H9 (cell line): ENCODE data around the gene ABCA3. TPM values are rescaled to one million over a fixed set of nuclear protein-coding genes. Genes with fewer than 3 reads are reported as not detected.

Source experiments
- DNase-seq: peaks from one replicate; pipeline ENCODE4 v3.0.0-alpha.2; 2017
- H2AFZ ChIP-seq: one replicate; pipeline ENCODE4 v1.6.1; 2013; ENCODE audit warnings: mild to moderate bottlenecking, low read length, control low read depth, moderate library complexity
- H2AK5ac ChIP-seq: 2 replicates; pipeline ENCODE4 v1.6.1; 2013; ENCODE audit warnings: low read length, control low read depth, mixed read lengths; ENCODE audit not compliant: insufficient read length
- H2BK120ac ChIP-seq: one replicate; pipeline ENCODE4 v1.6.1; 2013; ENCODE audit warnings: low read depth, mild to moderate bottlenecking, low read length, control low read depth, inconsistent platforms; ENCODE audit not compliant: poor library complexity, severe bottlenecking
- H2BK12ac ChIP-seq: 2 replicates; pipeline ENCODE4 v1.6.1; 2013; ENCODE audit warnings: low read length, control low read depth, mixed read lengths, low read depth; ENCODE audit not compliant: insufficient read length
- H2BK15ac ChIP-seq: 2 replicates; pipeline ENCODE4 v1.6.1; 2013; ENCODE audit warnings: low read depth, low read length, control low read depth
- H2BK20ac ChIP-seq: one replicate; pipeline ENCODE4 v1.6.1; 2013; ENCODE audit warnings: low read depth, mild to moderate bottlenecking, low read length, control low read depth, inconsistent platforms; ENCODE audit not compliant: poor library complexity, severe bottlenecking
- H2BK5ac ChIP-seq: 2 replicates; pipeline ENCODE4 v1.6.1; 2013; ENCODE audit warnings: low read length, control low read depth, mixed read lengths; ENCODE audit not compliant: insufficient read length
- H3K14ac ChIP-seq: 2 replicates; pipeline ENCODE4 v1.6.1; 2013; ENCODE audit warnings: low read length, control low read depth; ENCODE audit not compliant: insufficient read depth
- H3K18ac ChIP-seq: 2 replicates; pipeline ENCODE4 v1.6.1; 2013; ENCODE audit warnings: low read depth, mild to moderate bottlenecking, mixed read lengths, low read length, control low read depth; ENCODE audit not compliant: insufficient read length
- H3K23ac ChIP-seq: 2 replicates; pipeline ENCODE4 v1.6.1; 2013; ENCODE audit warnings: low read length, control low read depth, mixed read lengths, low read depth; ENCODE audit not compliant: insufficient read length
- H3K23me2 ChIP-seq: 2 replicates; pipeline ENCODE4 v1.6.1; 2013; ENCODE audit warnings: low read depth, mild to moderate bottlenecking, mixed read lengths, low read length, control low read depth; ENCODE audit not compliant: insufficient read length, poor library complexity, severe bottlenecking
- H3K27ac ChIP-seq: 2 replicates; pipeline ENCODE4 v1.5.1; 2013; ENCODE audit warnings: low read length, control low read depth, mixed read lengths, low read depth; ENCODE audit not compliant: insufficient read length
- H3K27me3 ChIP-seq: 2 replicates; pipeline ENCODE4 v1.6.1; 2013; ENCODE audit warnings: low read length, control low read depth, inconsistent platforms; ENCODE audit not compliant: insufficient read depth
- H3K4ac ChIP-seq: 2 replicates; pipeline ENCODE4 v1.6.1; 2013; ENCODE audit warnings: low read depth, mild to moderate bottlenecking, control low read depth, inconsistent platforms, low read length, moderate library complexity
- H3K4me1 ChIP-seq: 2 replicates; pipeline ENCODE4 v1.6.1; 2013; ENCODE audit warnings: low read length, control low read depth, inconsistent platforms; ENCODE audit not compliant: insufficient read depth
- H3K4me2 ChIP-seq: 2 replicates; pipeline ENCODE4 v1.6.1; 2013; ENCODE audit warnings: low read length, control low read depth, mixed read lengths; ENCODE audit not compliant: insufficient read length, insufficient read depth
- H3K56ac ChIP-seq: 2 replicates; pipeline ENCODE4 v1.6.1; 2013; ENCODE audit warnings: low read depth, mild to moderate bottlenecking, mixed read lengths, low read length, control low read depth; ENCODE audit not compliant: insufficient read length
- H3K79me1 ChIP-seq: 2 replicates; pipeline ENCODE4 v1.6.1; 2013; ENCODE audit warnings: low read depth, mild to moderate bottlenecking, moderate library complexity, low read length, control low read depth, inconsistent platforms; ENCODE audit not compliant: insufficient read depth, poor library complexity, severe bottlenecking
- H3K79me2 ChIP-seq: 2 replicates; pipeline ENCODE4 v1.6.1; 2013; ENCODE audit warnings: low read length, control low read depth, inconsistent platforms; ENCODE audit not compliant: insufficient read depth
- H3K9ac ChIP-seq: 2 replicates; pipeline ENCODE4 v1.6.1; 2013; ENCODE audit warnings: low read length, control low read depth, mixed read lengths; ENCODE audit not compliant: insufficient read length; ENCODE audit errors: extremely low read depth
- H3K9me3 ChIP-seq: one replicate; pipeline ENCODE4 v1.6.1; 2013; ENCODE audit warnings: low read depth, low read length, inconsistent platforms; ENCODE audit not compliant: control insufficient read depth
- H3T11ph ChIP-seq: one replicate; pipeline ENCODE4 v1.6.1; 2013; ENCODE audit warnings: mild to moderate bottlenecking, low read length, control low read depth, inconsistent platforms
- H4K20me1 ChIP-seq: one replicate; pipeline ENCODE4 v1.6.1; 2013; ENCODE audit not compliant: control insufficient read depth, insufficient read length, insufficient read depth
- H4K5ac ChIP-seq: 2 replicates; pipeline ENCODE4 v1.6.1; 2013; ENCODE audit warnings: low read depth, mild to moderate bottlenecking, mixed read lengths, low read length, control low read depth; ENCODE audit not compliant: insufficient read length
- H4K8ac ChIP-seq: replicated peaks from 2 replicates; pipeline ENCODE4 v1.6.1; 2013; ENCODE audit warnings: low read length, control low read depth, mixed read lengths, low read depth; ENCODE audit not compliant: insufficient read length
- H4K91ac ChIP-seq: 2 replicates; pipeline ENCODE4 v1.6.1; 2013; ENCODE audit warnings: low read depth, mild to moderate bottlenecking, moderate library complexity, mixed read lengths, low read length, control low read depth; ENCODE audit not compliant: insufficient read length
- H3K27ac Mint-ChIP-seq, 3 experiments: 2 replicates in 2 of 3; 3 replicates in 1 of 3; pipeline ENCODE4 v1.8.0; 2020 to 2021; ENCODE audit warnings: mixed read lengths in 3 of 3, mild to moderate bottlenecking in 1 of 3, moderate library complexity in 1 of 3
- H3K27me3 Mint-ChIP-seq: 2 replicates; pipeline ENCODE4 v1.8.0; 2021; ENCODE audit warnings: low read depth, mild to moderate bottlenecking, moderate library complexity, mixed read lengths
- H3K36me3 Mint-ChIP-seq, 3 experiments: 2 replicates in 2 of 3; 3 replicates in 1 of 3; pipeline ENCODE4 v1.8.0; 2020 to 2021; ENCODE audit warnings: low read depth in 3 of 3, mixed read lengths in 3 of 3; ENCODE audit not compliant: insufficient read depth in 1 of 3
- H3K4me1 Mint-ChIP-seq, 2 experiments: 2 replicates each; pipeline ENCODE4 v1.8.0; 2020; ENCODE audit warnings: mixed read lengths in 2 of 2
- H3K4me3 Mint-ChIP-seq, 2 experiments: 2 replicates in 1 of 2; 3 replicates in 1 of 2; pipeline ENCODE4 v1.8.0; 2020 to 2021; ENCODE audit warnings: mild to moderate bottlenecking in 2 of 2, mixed read lengths in 2 of 2, moderate library complexity in 1 of 2
- H3K9me3 Mint-ChIP-seq, 2 experiments: 2 replicates in 1 of 2; 3 replicates in 1 of 2; pipeline ENCODE4 v1.8.0; 2020; ENCODE audit warnings: mild to moderate bottlenecking in 2 of 2, mixed read lengths in 2 of 2, moderate library complexity in 1 of 2
- CTCF ChIP-seq: fragments of 200-600 bp; sonication (generic); conservative IDR thresholded peaks from 3 replicates; pipeline ENCODE4 v1.8.0; 2021; ENCODE audit warnings: antibody characterized with exemption, mild to moderate bottlenecking
- WGBS: extraction: QIAGEN DNeasy Blood & Tissue Kit; methylation state at CpG from one replicate; pipeline ENCODE4 v1.1.7; 2013; ENCODE audit warnings: missing lambda C conversion rate, low lambda C conversion rate, mixed read lengths; ENCODE audit not compliant: insufficient read length; ENCODE audit errors: extremely low coverage; 5-methylcytosine and 5-hydroxymethylcytosine counted together
- total RNA-seq: library from RNA; stranded (reverse); gene quantifications from 2 replicates; pipeline ENCODE4 v1.2.1, GENCODE V29; 2021

Gene ABCA3
- total RNA-seq, 1 experiment from 2014 or later, result 8.0 TPM

DNA sequence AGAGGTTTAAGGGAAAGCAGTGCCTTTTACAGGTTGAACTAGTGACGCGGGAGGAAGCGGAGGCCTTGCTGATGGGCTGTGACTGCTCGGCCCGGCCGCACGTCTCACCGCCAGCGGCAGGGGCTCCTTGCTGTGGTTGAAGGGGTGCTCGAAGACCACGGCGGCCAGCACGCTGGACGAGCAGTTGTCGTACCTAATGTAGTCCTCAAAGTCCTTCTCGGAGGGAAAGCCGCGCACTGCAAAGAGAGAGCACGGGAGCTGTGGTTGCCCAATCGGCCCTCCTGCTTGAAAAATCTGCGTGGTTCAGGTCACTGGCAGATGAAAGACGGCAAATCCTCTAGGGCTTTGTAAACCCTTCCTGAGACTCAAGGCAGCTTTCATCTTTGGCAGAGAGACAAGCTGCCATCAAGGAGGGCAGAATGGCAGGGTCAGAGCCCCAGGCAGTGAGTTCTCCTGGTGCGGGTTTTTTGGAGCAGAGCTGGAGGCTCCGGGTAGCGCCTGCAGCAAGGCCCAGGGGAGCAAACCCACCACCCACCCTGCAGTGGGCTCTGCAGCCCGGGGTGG lies 16.1 kb downstream of the ABCA3 start:
- Histone ChIP-seq H2BK15ac (no peak overlapping the region), H3K27me3 (no peaks in the 10 kb centered on the region), H4K91ac (no peak overlapping the region), H2BK120ac (no peak overlapping the region), H3K4me2 (no peak overlapping the region), H2AK5ac (no peak overlapping the region), H3K4me1 (no peaks in the 10 kb centered on the region), H3K9me3 (no peaks in the 10 kb centered on the region), H2BK5ac (no peak overlapping the region), H2AFZ (no peak overlapping the region), H3K23ac (no peak overlapping the region), H3K4ac (no peak overlapping the region), H3K27ac (no peak overlapping the region), H2BK20ac (no peak overlapping the region), H3K79me2 (no peaks in the 10 kb centered on the region), H3K56ac (no peak overlapping the region), H4K20me1 (no peaks in the 10 kb centered on the region), H3K18ac (no peak overlapping the region), H4K5ac (no peak overlapping the region), H3T11ph (no peak overlapping the region), H3K23me2 (no peaks in the 10 kb centered on the region), H2BK12ac (no peak overlapping the region), H3K14ac (no peak overlapping the region), H3K9ac (no peak overlapping the region), H3K79me1 (no peaks in the 10 kb centered on the region), H4K8ac (no peak overlapping the region)
- H3K4me1 Mint-ChIP-seq, result 0 out of 4 replicates have a peak, but pooled peaks cover 0 to 2% of the 10 kb centered on the region in 2 experiments
- H3K9me3 Mint-ChIP-seq, result no peaks in the 10 kb centered on the region
- H3K27me3 Mint-ChIP-seq, result peaks cover 2% of the 10 kb centered on the region; the same call in 1 of the 2 replicates
- no peak for TF ChIP-seq CTCF
- no peak for DNase-seq
- H3K36me3 Mint-ChIP-seq, result peaks cover 0 to 2% (median 0%) of the 10 kb centered on the region in 3 experiments; a peak in 1 of 7 replicates
- no peak overlapping the region for H3K4me3 Mint-ChIP-seq
- WGBS, result no CpG with 5 or more reads among the region's 26 CpGs
- no peak overlapping the region for H3K27ac Mint-ChIP-seq
